Mucosa of rectum (tissue), 2 donors: ENCODE measurements around the gene SF3B4.

Source experiments
- H3K27ac ChIP-seq, 2 donors: one replicate each; pipeline ENCODE4 v1.7.0; 2013; ENCODE audit warnings: inconsistent platforms in 2 of 2, low read depth in 2 of 2, low read length in 2 of 2
- H3K27me3 ChIP-seq, 2 donors: one replicate each; pipeline ENCODE4 v1.7.0; 2013; ENCODE audit warnings: low read length in 2 of 2; ENCODE audit not compliant: control insufficient read depth in 2 of 2, insufficient read depth in 2 of 2
- H3K36me3 ChIP-seq, 2 donors: one replicate each; pipeline ENCODE4 v1.7.0; 2013; ENCODE audit warnings: low read length in 2 of 2; ENCODE audit not compliant: control insufficient read depth in 2 of 2, insufficient read depth in 2 of 2
- H3K4me1 ChIP-seq, 2 donors: one replicate each; pipeline ENCODE4 v1.7.0; 2013; ENCODE audit warnings: low read length in 2 of 2, mild to moderate bottlenecking in 1 of 2; ENCODE audit not compliant: control insufficient read depth in 2 of 2, insufficient read depth in 2 of 2
- H3K4me3 ChIP-seq, 2 donors: one replicate each; pipeline ENCODE4 v1.7.0; 2013; ENCODE audit warnings: low read length in 2 of 2
- H3K9ac ChIP-seq, 2 donors: one replicate each; pipeline ENCODE4 v1.7.0; 2013; ENCODE audit warnings: low read length in 2 of 2, low read depth in 1 of 2, mild to moderate bottlenecking in 1 of 2
- H3K9me3 ChIP-seq, 2 donors: one replicate each; pipeline ENCODE4 v1.7.0; 2013; ENCODE audit warnings: low read length in 2 of 2; ENCODE audit not compliant: control insufficient read depth in 2 of 2
- donor health status: healthy.
- donor health status: Normal muscosa, but diverticular disease.

SF3B4 gene

DNA sequence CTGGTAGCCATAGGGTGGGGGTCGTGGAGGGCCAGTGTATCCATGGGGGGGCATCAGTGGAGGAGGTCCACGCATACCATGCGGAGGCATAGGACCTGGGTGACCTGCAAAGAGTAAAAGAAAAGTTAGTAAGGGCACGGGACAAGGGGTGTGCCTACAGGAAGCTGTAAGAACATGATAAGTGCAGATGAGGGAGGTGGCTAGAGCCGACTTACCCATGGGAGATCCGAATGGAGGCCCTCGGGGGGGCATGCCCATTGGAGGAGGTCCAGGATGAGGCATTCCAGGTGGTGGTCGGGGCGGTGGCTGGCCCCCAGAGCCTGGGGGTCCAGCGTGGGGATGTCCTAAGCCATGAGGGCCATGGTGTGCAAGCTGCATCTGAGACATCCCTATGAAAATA, 4.0 kb downstream of the SF3B4 start:
- no peaks in the 10 kb centered on the region for H3K27me3 ChIP-seq
- H3K9me3 ChIP-seq = no peaks in the 10 kb centered on the region
- H3K36me3 ChIP-seq = peaks cover 41 to 46% of the 10 kb centered on the region in 2 donors
- H3K4me3 ChIP-seq = no peak overlapping the region
- no peak overlapping the region for H3K27ac ChIP-seq
- H3K9ac ChIP-seq = no peak overlapping the region
- H3K4me1 ChIP-seq = peaks cover 16 to 18% of the 10 kb centered on the region in 2 donors

DNA sequence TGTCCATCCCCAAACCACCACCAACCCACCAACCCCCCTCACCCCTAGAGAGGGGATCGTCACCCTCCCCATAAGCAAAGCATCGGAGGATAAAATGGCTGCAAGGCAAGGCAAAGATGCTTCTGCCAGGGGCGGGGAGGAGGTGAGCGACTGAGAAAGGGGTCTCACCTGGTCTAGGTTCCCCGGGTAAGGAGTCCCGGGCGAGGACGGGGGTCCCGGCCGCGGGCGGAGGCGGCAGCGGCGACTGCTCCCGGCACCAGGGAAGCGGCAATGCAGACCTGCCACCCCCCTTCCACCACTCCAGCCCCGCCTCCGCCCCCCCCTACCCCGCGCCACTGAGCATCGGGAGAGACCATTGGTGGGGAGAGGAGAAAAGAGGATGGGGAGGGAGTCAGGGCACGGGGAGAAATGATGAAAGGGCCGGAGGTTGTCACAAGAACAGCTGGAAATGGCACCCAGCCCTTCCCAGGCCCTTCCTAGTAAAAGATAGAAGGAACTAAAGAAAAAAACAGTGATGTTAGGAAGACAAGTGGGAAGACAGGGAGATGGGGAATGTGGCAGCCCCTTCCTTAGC, 9.9 kb downstream of the SF3B4 start, which contains the start of gene SV2A:
Gene SV2A, minus strand, starts transcription at position 274 of the 574 bp plus-strand sequence. CDS start 4,004 bp downstream, outside the sequence.
- peaks cover 0 to 7% of the 10 kb centered on the region in 2 donors for H3K4me1 ChIP-seq
- H3K9ac ChIP-seq = peak within 1 kb of the TSS; percentile 24 to 43
- H3K36me3 ChIP-seq = peaks cover 3 to 4% of the 10 kb centered on the region in 2 donors
- peak within 1 kb of the TSS; percentile 32 to 61 for H3K4me3 ChIP-seq
- H3K27ac ChIP-seq = no peak within 1 kb of the TSS
- H3K9me3 ChIP-seq = no peaks in the 10 kb centered on the region
- peaks cover 2 to 3% of the 10 kb centered on the region in 2 donors for H3K27me3 ChIP-seq

- Histone ChIP-seq H3K9ac (no peak overlapping the region), H3K4me3 (no peak overlapping the region), H3K4me1 (peaks cover 0 to 7% of the 10 kb centered on the region in 2 donors), H3K27ac (no peak overlapping the region), H3K36me3 (no peaks in the 10 kb centered on the region), H3K9me3 (no peaks in the 10 kb centered on the region), H3K27me3 (peaks cover 2 to 3% of the 10 kb centered on the region in 2 donors)
Observed at GRCh38 chr1:149916898-149917252, 10.7 kb downstream of the SF3B4 start.

DNA sequence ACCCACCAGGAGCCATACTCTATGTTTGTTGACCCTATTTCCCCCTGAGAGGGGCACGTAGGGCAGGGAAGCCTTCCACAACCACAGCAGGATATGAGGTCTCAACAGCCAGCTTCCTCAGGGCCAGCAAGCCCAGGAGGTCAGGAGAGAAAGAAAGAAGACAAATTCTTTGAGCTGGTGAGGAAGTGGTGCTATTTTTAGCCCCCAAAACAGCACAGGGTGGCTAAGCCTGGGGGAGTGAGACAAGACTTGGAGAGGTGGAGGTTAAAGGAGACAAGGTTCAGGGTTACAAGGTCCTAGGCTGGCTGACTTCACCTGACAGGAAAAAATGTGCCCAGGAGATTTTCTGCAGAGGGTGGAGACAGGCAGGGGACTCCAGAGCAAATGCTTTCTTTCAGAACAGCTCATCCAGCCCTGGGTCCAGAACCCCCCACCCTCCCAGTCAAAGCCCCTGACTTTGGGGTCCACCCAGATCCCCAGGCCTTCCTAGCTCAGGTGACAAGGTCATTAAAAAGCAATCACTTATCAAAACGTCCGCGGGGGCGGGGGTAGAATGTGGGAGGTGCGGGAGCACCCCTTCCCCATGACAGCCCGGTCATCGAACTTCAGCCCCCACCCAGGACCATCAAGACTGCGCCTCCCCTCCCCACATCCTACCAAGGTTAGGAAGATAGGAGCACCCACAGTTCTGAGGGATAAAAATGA, 11.3 kb downstream of the SF3B4 start:
- H3K27me3 ChIP-seq = peaks cover 2 to 3% of the 10 kb centered on the region in 2 donors
- no peak overlapping the region for H3K9ac ChIP-seq
- no peak overlapping the region for H3K27ac ChIP-seq
- H3K9me3 ChIP-seq = no peaks in the 10 kb centered on the region
- H3K4me3 ChIP-seq = no peak overlapping the region
- H3K36me3 ChIP-seq = no peaks in the 10 kb centered on the region
- H3K4me1 ChIP-seq = peaks cover 0 to 7% of the 10 kb centered on the region in 2 donors

DNA sequence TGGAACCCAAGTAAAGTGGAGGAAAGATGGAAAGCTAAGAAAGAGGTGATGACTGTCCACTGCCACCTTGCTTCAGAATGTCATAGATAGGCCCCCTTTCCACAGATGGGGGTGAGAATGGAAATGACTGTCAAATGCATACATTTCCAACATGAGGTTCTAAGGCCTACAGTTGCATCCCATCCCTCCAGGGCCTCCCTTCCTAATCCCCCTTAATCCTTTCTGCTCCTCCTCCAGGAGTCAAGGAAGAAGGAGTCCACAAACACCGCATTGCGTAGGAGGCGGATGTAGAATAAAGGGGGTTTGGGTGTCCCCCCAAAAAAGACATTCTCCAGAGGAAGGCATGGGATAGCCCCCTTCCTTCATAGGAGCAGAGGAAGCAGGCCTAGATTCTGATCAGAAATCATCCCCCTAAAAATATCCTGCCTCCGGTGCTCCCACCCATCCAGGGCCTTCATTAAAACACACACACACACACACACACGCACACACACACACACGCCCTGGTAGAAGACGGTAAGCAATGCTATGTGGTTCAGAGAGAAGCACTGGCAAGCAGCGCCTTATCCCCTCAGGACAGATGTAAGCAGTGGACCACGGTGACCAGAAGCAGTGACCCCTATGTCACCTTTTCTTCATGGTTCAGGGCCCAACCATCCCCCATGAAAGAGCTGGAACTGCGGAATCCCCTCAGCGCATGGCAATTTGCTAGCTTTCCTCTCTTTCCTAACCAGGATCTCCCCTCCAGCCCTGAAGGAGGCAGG, 12.0 kb downstream of the SF3B4 start:
- H3K36me3 ChIP-seq = no peaks in the 10 kb centered on the region
- no peaks in the 10 kb centered on the region for H3K9me3 ChIP-seq
- H3K27ac ChIP-seq = no peak overlapping the region
- H3K4me1 ChIP-seq = peaks cover 0 to 7% of the 10 kb centered on the region in 2 donors
- H3K9ac ChIP-seq = no peak overlapping the region
- peaks cover 2 to 3% of the 10 kb centered on the region in 2 donors for H3K27me3 ChIP-seq
- H3K4me3 ChIP-seq = no peak overlapping the region

GRCh38 chr1:149914545-149914944, 13.1 kb downstream of the SF3B4 start:
- Histone ChIP-seq H3K27ac (no peak overlapping the region), H3K4me1 (peaks cover 0 to 7% of the 10 kb centered on the region in 2 donors), H3K9ac (no peak overlapping the region), H3K36me3 (no peaks in the 10 kb centered on the region), H3K9me3 (no peaks in the 10 kb centered on the region), H3K4me3 (no peak overlapping the region), H3K27me3 (peaks cover 2 to 3% of the 10 kb centered on the region in 2 donors)

DNA sequence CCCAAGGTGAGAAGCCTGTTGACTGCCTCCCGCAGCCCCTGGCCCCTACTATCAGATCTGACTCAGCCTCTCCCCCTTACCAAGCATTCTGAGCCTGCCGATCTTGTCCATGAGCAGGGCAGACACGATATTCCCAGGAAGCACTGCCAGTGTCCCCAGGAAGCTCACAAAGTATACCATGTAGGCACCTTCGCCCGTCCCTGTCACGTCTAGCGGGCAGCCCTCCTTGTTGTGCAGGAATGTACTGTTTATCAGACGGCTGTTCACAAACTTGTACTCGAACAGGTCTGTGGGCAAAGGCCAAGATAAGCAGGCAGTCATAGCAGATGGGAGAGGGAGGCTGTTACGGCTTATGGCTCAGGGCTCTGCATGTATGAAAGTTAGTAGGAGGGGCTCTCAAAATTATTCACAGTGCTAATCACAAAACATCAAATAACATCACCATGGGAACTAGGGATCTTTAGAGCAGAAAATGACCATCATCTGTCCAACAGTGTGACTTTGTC, 21.0 kb downstream of the SF3B4 start:
- no peaks in the 10 kb centered on the region for H3K27me3 ChIP-seq
- no peak overlapping the region for H3K9ac ChIP-seq
- H3K4me3 ChIP-seq = no peak overlapping the region
- no peaks in the 10 kb centered on the region for H3K9me3 ChIP-seq
- H3K27ac ChIP-seq = no peak overlapping the region
- no peaks in the 10 kb centered on the region for H3K4me1 ChIP-seq
- no peaks in the 10 kb centered on the region for H3K36me3 ChIP-seq

GRCh38 chr1:149903836-149904491, 23.6 kb downstream of the SF3B4 start:
- no peaks in the 10 kb centered on the region for H3K27me3 ChIP-seq
- no peaks in the 10 kb centered on the region for H3K9me3 ChIP-seq
- no peak overlapping the region for H3K9ac ChIP-seq
- H3K4me3 ChIP-seq = no peak overlapping the region
- H3K4me1 ChIP-seq = peaks cover 5 to 8% of the 10 kb centered on the region in 2 donors
- no peak overlapping the region for H3K27ac ChIP-seq
- H3K36me3 ChIP-seq = no peaks in the 10 kb centered on the region

- Histone ChIP-seq H3K27ac (peak within 1 kb of the TSS; percentile 77 to 89), H3K4me3 (peak within 1 kb of the TSS; percentile 82 to 90), H3K9ac (peak within 1 kb of the TSS; percentile 85 to 93), H3K36me3 (no peaks in the 10 kb centered on the region), H3K9me3 (no peaks in the 10 kb centered on the region), H3K27me3 (no peaks in the 10 kb centered on the region), H3K4me1 (peaks cover 5 to 8% of the 10 kb centered on the region in 2 donors)
Observed at GRCh38 chr1:149899460-149900284, 27.9 kb downstream of the SF3B4 start, which contains the start of gene BOLA1. Gene BOLA1 (plus strand): TSS chr1:149899568. CDS start chr1:149900060, 492 bp downstream.
